Endothelial cell of umbilical vein (primary cell): Measurements from ENCODE around the gene HAUS7. TPM values are rescaled to one million over a fixed set of nuclear protein-coding genes. Genes with fewer than 3 reads are reported as not detected.

Source experiments
- BruUV-seq: library from RNA; stranded (reverse); fragments of 400-500 nt; replicated peaks from 2 replicates; lab custom pipeline; 2021; lab: Mats Ljungman, UMichigan
- CTCF ChIA-PET: fragments of 300-600, 350-600 bp; sonication (Branson Sonifier 250); formaldehyde crosslinking; loops from one replicate; lab custom pipeline; 2021; ENCODE audit warnings: antibody characterized with exemption, inconsistent platforms; lab: Charles Lee
- POLR2A ChIA-PET: fragments of 300-600, 350-600 bp; sonication (Branson Sonifier 250); formaldehyde crosslinking; loops from one replicate; lab custom pipeline; 2021; ENCODE audit warnings: antibody characterized with exemption, inconsistent platforms; lab: Charles Lee
- DNase-seq: peaks from one replicate; pipeline ENCODE4 v3.0.0-alpha.2; 2011; ENCODE audit warnings: low read depth, low spot score
- FAIRE-seq: peaks from 2 replicates; lab custom pipeline; 2011; peaks lifted over from hg19 to GRCh38; lab: Jason Lieb, UNC
- H2AFZ ChIP-seq: 2 replicates; pipeline ENCODE4 v1.6.0; 2012; ENCODE audit warnings: low read depth, low read length, control low read depth, inconsistent platforms
- H3K27ac ChIP-seq: 2 replicates; pipeline ENCODE4 v1.5.1; 2011; ENCODE audit warnings: low read depth, mild to moderate bottlenecking, control low read depth, low read length, moderate library complexity; ENCODE audit not compliant: insufficient read depth
- H3K27me3 ChIP-seq, 2 experiments: 2 replicates each; pipeline versions ENCODE4 v1.6.0 to v1.6.1; 2011; ENCODE audit warnings: low read length in 2 of 2, mixed read lengths in 1 of 2; ENCODE audit not compliant: control insufficient read depth in 2 of 2, insufficient read depth in 2 of 2
- H3K36me3 ChIP-seq, 2 experiments: 2 replicates in 1 of 2; 3 replicates in 1 of 2; pipeline ENCODE4 v1.5.1; 2011; ENCODE audit warnings: low read length in 2 of 2, mild to moderate bottlenecking in 1 of 2, moderate library complexity in 1 of 2; ENCODE audit not compliant: control insufficient read depth in 2 of 2, insufficient read depth in 2 of 2; ENCODE audit errors: extremely low read depth in 1 of 2
- H3K4me1 ChIP-seq: 3 replicates; pipeline ENCODE4 v1.5.1; 2011; ENCODE audit warnings: mild to moderate bottlenecking, low read length; ENCODE audit not compliant: control insufficient read depth, insufficient read depth; ENCODE audit errors: extremely low read depth
- H3K4me2 ChIP-seq: 2 replicates; pipeline ENCODE4 v1.6.1; 2011; ENCODE audit warnings: low read length, control low read depth, mixed read lengths; ENCODE audit not compliant: insufficient read depth
- H3K4me3 ChIP-seq, 3 experiments: fragments of 200-600 bp in 1 of 3; sonication (generic), shearing (Covaris generic) in 1 of 3; replicated peaks in 1 of 3; 2 replicates each; pipeline ENCODE4 v1.5.1; 2011 to 2016; ENCODE audit warnings: control low read depth in 3 of 3, low read length in 3 of 3, mild to moderate bottlenecking in 2 of 3, inconsistent platforms in 1 of 3, low read depth in 1 of 3, moderate library complexity in 1 of 3; ENCODE audit not compliant: insufficient read depth in 1 of 3
- H3K79me2 ChIP-seq: 2 replicates; pipeline ENCODE4 v1.6.0; 2012; ENCODE audit warnings: low read length, inconsistent platforms; ENCODE audit not compliant: control insufficient read depth, insufficient read depth
- H3K9ac ChIP-seq: replicated peaks from 2 replicates; pipeline ENCODE3; 2011; ENCODE audit warnings: low read length, control low read depth; ENCODE audit not compliant: insufficient read depth; ENCODE audit errors: extremely low read depth
- H3K9me1 ChIP-seq: replicated peaks from 3 replicates; pipeline ENCODE4 v1.6.0; 2011; ENCODE audit warnings: mild to moderate bottlenecking, low read length; ENCODE audit not compliant: control insufficient read depth, insufficient read depth; ENCODE audit errors: extremely low read depth
- H3K9me3 ChIP-seq: replicated peaks from 2 replicates; pipeline ENCODE4 v1.5.1; 2012; ENCODE audit warnings: low read length, inconsistent platforms; ENCODE audit not compliant: control insufficient read depth, insufficient read depth
- H4K20me1 ChIP-seq: replicated peaks from 2 replicates; pipeline ENCODE3; 2011; ENCODE audit warnings: mild to moderate bottlenecking, low read length; ENCODE audit not compliant: control insufficient read depth, insufficient read depth; ENCODE audit errors: extremely low read depth
- CTCF ChIP-seq, 2 donors: IDR thresholded peaks; 1 replicate in 1 of 2; 2 replicates in 1 of 2; pipeline ENCODE4 v1.5.1; 2011; ENCODE audit warnings: low read length in 2 of 2, mild to moderate bottlenecking in 2 of 2, moderate library complexity in 2 of 2, control low read depth in 1 of 2, inconsistent platforms in 1 of 2, low read depth in 1 of 2; ENCODE audit not compliant: insufficient read depth in 1 of 2; ENCODE audit errors: extremely low read depth in 1 of 2
- EZH2 ChIP-seq: IDR thresholded peaks from 2 replicates; pipeline ENCODE4 v1.6.1; 2012; ENCODE audit warnings: borderline replicate concordance, low read depth, mild to moderate bottlenecking, moderate library complexity, low read length, inconsistent platforms; ENCODE audit not compliant: severe bottlenecking
- FOS ChIP-seq: IDR thresholded peaks from 2 replicates; pipeline ENCODE4 v1.6.1; 2011; ENCODE audit warnings: mild to moderate bottlenecking, low read length, moderate library complexity, borderline replicate concordance; ENCODE audit not compliant: insufficient read depth
- GATA2 ChIP-seq: IDR thresholded peaks from 2 replicates; pipeline ENCODE4 v1.7.0; 2011; ENCODE audit warnings: low read depth, mild to moderate bottlenecking, moderate library complexity, mixed read lengths, low read length; ENCODE audit not compliant: insufficient read length, insufficient read depth
- JUN ChIP-seq: IDR thresholded peaks from 2 replicates; pipeline ENCODE4 v1.6.1; 2011; ENCODE audit warnings: borderline replicate concordance, low read depth; ENCODE audit not compliant: insufficient read length, insufficient read depth
- MAX ChIP-seq: IDR thresholded peaks from 2 replicates; pipeline ENCODE4 v1.6.1; 2011; ENCODE audit not compliant: insufficient read depth, insufficient read length
- MYC ChIP-seq: IDR thresholded peaks from one replicate; pipeline ENCODE4 v1.6.1; 2011; ENCODE audit warnings: mild to moderate bottlenecking, low read depth, low read length
- POLR2A ChIP-seq: IDR thresholded peaks from 2 replicates; pipeline ENCODE4 v1.6.1; 2012; ENCODE audit warnings: low read depth, mild to moderate bottlenecking, control low read depth, low read length
- POLR2AphosphoS5 ChIP-seq: IDR thresholded peaks from 2 replicates; pipeline ENCODE4 v1.6.1; 2012; ENCODE audit warnings: low read depth, mild to moderate bottlenecking, control low read depth, low read length, moderate library complexity; ENCODE audit not compliant: insufficient read depth
- dilution Hi-C: fragments of 300-500 bp; cut with MboI; formaldehyde crosslinking; loops from one replicate; pipeline ENCODE4 v1.15.0; 2019; ENCODE audit warnings: low sequenced_read_pairs; ENCODE audit not compliant: extremely low pct_ligation_motif_present
- intact Hi-C: fragments of 100-400 bp; cut with micrococcal nuclease; formaldehyde crosslinking; loops from one replicate; pipeline ENCODE4 v1.10.0; 2022
- polyA plus RNA-seq, 4 experiments: library from polyadenylated mRNA; depleted of rRNA in 3 of 4; stranded (reverse) in 3 of 4; unstranded in 1 of 4; fragments of >200 nt; gene quantifications; 2 replicates each; pipeline versions ENCODE4 v1.2.1 to v1.2.3, GENCODE V29; 2011 to 2012; ENCODE audit warnings: missing spikeins in 1 of 4
- total RNA-seq: library from RNA; stranded (reverse); gene quantifications from 2 replicates; pipeline ENCODE4 v1.2.3, GENCODE V29; 2021

Gene HAUS7
- total and polyA plus RNA-seq, 2 donors (not counting 3 experiments of a cell fraction or from before 2014, with no cell fraction given) = 31.0 to 46.4 TPM

- no peak for FAIRE-seq
- no peaks in the 10 kb centered on the region for H3K27me3 ChIP-seq
- H3K4me3 ChIP-seq = no peak overlapping the region
- ChIA-PET POLR2A (no interaction called here), CTCF (no interaction called here)
- no peak overlapping the region for H2AFZ ChIP-seq
- DNase-seq = no peak
- no peaks in the 10 kb centered on the region for H4K20me1 ChIP-seq
- no peak overlapping the region for H3K4me2 ChIP-seq
- intact Hi-C loops = no loop called here
- no TSS peak for BruUV-seq
- dilution Hi-C loops = no loop called here
- no peak overlapping the region for H3K27ac ChIP-seq
- peaks cover 6% of the 10 kb centered on the region for H3K4me1 ChIP-seq
- TF ChIP-seq FOS (no peak), POLR2A (no peak), CTCF (IDR thresholded peaks at IDR 0.05; ENCODE audit: extremely low read depth in 1 of 2, insufficient read depth in 1 of 2, low read depth in 1 of 2, low read length in 2 of 2) (no peak), POLR2AphosphoS5 (no peak), JUN (no peak), EZH2 (no peak), MYC (no peak), MAX (no peak), GATA2 (no peak)
- no peak overlapping the region for H3K9ac ChIP-seq
- no peaks in the 10 kb centered on the region for H3K79me2 ChIP-seq
- H3K9me3 ChIP-seq = no peaks in the 10 kb centered on the region
- no peaks in the 10 kb centered on the region for H3K36me3 ChIP-seq
- H3K9me1 ChIP-seq = no peaks in the 10 kb centered on the region
These were observed 61.5 kb downstream of the HAUS7 start for GRCh38 chrX:153408871-153409351.
